Measurements from ENCODE around the gene CKB.
A peak's percentile ranks its signal among the peaks of the same experiment; 100 is the strongest.

CKB gene

GRCh38 chr14:103532216-103533136, 9.8 kb upstream of the CKB start:
- no peak overlapping the region for H3K4me3 ChIP-seq (replicated peaks; ENCODE audit: low read depth, low read length)
- H3K36me3 ChIP-seq (ENCODE audit: control insufficient read depth, insufficient read depth, low read length) = peaks cover 12% of the 10 kb centered on the region
- TF ChIP-seq, protein P1, sequence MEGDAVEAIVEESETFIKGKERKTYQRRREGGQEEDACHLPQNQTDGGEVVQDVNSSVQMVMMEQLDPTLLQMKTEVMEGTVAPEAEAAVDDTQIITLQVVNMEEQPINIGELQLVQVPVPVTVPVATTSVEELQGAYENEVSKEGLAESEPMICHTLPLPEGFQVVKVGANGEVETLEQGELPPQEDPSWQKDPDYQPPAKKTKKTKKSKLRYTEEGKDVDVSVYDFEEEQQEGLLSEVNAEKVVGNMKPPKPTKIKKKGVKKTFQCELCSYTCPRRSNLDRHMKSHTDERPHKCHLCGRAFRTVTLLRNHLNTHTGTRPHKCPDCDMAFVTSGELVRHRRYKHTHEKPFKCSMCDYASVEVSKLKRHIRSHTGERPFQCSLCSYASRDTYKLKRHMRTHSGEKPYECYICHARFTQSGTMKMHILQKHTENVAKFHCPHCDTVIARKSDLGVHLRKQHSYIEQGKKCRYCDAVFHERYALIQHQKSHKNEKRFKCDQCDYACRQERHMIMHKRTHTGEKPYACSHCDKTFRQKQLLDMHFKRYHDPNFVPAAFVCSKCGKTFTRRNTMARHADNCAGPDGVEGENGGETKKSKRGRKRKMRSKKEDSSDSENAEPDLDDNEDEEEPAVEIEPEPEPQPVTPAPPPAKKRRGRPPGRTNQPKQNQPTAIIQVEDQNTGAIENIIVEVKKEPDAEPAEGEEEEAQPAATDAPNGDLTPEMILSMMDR (IDR thresholded peaks at IDR 0.05; ENCODE audit: insufficient read depth, low read length, poor library complexity, severe bottlenecking) = no peak
- no peak for DNase-seq (ENCODE audit: extremely low read depth, insufficient read length)
- no peaks in the 10 kb centered on the region for H3K27me3 ChIP-seq (replicated peaks; ENCODE audit: control insufficient read depth, insufficient read depth, low read length)

DNA sequence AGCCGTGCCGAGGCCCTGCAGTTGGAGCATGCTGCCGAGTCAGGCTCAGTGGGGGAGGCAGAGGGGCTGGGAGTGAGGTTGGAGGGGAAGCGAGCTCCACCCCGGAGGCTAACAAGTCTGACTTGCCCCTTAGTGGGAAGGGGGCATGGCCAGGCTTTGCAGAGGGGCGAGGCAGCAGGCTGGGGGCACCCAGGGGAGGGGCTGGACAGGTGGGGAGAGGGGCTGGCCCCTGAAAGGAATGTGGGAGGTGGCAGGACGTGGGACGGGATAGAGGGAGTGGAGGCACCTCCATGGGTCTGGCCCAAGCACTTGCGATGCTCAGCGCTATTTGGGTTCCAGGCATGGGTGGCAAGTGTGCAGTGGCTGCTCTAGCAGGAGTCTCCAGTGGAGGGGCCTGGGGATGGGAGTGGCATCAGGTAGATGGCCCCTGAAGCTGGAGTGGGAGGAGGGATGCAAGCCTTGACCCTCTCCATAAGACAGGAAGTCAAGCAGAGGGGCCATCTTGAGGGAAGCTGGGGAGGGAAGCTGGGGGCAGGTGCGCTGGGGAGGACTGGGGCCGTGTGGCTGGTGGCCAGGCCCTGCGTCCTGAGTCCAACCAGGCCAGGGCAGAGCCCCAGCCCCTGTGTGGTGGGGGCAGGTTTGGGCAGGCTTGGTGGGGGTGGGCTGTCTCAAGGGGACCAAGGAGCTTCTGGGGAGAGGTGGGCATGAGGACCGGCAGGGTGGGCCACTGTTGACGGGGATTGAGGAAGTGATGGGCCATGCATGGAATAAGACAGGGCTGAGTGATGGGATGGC, 9.0 kb upstream of the CKB start:
- H3K4me3 ChIP-seq (replicated peaks; ENCODE audit: low read depth, low read length) = no peak overlapping the region
- DNase-seq (ENCODE audit: extremely low read depth, insufficient read length) = no peak
- no peaks in the 10 kb centered on the region for H3K27me3 ChIP-seq (replicated peaks; ENCODE audit: control insufficient read depth, insufficient read depth, low read length)
- peaks cover 11% of the 10 kb centered on the region for H3K36me3 ChIP-seq (ENCODE audit: control insufficient read depth, insufficient read depth, low read length)
- TF ChIP-seq, protein P1 (IDR thresholded peaks at IDR 0.05; ENCODE audit: insufficient read depth, low read length, poor library complexity, severe bottlenecking) = no peak

- TF ChIP-seq, protein P1 (IDR thresholded peaks at IDR 0.05; ENCODE audit: insufficient read depth, low read length, poor library complexity, severe bottlenecking) = no peak
- no peak for DNase-seq (ENCODE audit: extremely low read depth, insufficient read length)
- no peak overlapping the region for H3K4me3 ChIP-seq (replicated peaks; ENCODE audit: low read depth, low read length)
- peaks cover 10% of the 10 kb centered on the region for H3K36me3 ChIP-seq (ENCODE audit: control insufficient read depth, insufficient read depth, low read length)
- no peaks in the 10 kb centered on the region for H3K27me3 ChIP-seq (replicated peaks; ENCODE audit: control insufficient read depth, insufficient read depth, low read length)
Measured at GRCh38 chr14:103530831-103531230, 8.2 kb upstream of the CKB start.

DNA sequence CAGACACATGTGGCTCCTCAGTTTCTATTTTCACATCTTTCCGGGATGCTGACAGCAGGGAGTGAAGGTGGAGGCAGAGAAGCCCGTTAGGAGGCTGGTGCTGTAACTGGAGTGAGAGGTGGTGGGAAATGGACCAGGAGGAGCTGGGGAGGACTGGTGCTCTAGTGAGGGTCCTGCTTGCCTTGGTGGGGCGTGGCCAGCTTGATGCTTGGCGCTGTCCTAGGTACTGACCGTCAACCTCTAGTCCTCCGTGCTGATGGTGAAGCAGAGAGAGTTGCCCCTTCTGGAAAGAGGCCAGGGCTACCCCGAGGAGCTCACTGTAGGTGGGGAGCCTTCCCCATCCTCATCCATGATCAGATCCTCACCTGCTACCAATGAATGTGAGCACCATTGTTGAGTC, 7.8 kb upstream of the CKB start:
- no peaks in the 10 kb centered on the region for H3K27me3 ChIP-seq (replicated peaks; ENCODE audit: control insufficient read depth, insufficient read depth, low read length)
- DNase-seq (ENCODE audit: extremely low read depth, insufficient read length) = no peak
- TF ChIP-seq, protein P1 (IDR thresholded peaks at IDR 0.05; ENCODE audit: insufficient read depth, low read length, poor library complexity, severe bottlenecking) = no peak
- peak overlapping the region; percentile 81; the same call in 1 of the 2 replicates for H3K4me3 ChIP-seq (replicated peaks; ENCODE audit: low read depth, low read length)
- peaks cover 10% of the 10 kb centered on the region for H3K36me3 ChIP-seq (ENCODE audit: control insufficient read depth, insufficient read depth, low read length)

DNA sequence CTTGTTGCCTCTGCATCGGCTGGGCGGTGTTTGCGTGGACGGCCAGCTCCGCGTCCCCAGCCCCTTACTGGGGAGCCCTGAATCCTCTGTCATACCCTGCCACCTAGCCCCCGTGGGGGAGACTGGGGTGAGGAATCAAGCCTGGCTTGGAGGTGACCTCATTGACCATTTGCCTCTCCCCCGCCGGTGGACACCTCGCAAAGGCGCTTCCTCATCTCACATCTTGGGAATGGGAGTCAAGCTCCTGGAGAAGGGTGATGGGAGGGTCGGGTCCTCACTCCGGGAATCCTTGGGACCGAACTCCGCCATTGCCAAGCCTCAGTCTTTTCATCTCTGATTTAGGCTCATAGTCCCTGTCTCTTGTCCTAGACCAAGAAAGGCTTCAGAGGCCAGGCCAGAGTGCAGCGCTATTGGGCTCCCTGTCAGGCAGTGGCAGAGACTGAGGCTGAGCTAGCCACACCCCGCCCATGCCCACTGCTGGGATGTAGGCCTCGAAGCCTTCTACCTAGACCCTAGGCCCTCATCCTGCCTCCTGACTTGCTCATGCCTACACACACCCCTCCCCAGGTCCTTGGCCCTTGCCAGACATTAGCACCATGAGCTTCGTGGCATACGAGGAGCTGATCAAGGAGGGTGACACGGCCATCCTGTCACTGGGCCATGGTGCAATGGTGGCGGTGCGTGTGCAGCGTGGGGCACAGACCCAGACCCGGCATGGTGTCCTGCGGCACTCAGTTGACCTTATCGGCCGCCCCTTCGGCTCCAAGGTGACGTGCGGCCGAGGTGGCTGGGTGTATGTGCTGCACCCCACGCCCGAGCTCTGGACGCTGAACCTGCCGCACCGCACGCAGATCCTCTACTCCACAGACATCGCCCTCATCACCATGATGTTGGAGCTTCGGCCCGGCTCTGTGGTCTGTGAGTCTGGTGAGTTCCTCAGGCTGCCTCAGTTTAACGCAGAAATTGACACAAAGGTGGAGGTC, 7.0 kb upstream of the CKB start:
- Histone ChIP-seq H3K27me3 (replicated peaks; ENCODE audit: control insufficient read depth, insufficient read depth, low read length) (no peaks in the 10 kb centered on the region), H3K4me3 (replicated peaks; ENCODE audit: low read depth, low read length) (peak overlapping the region; percentile 81), H3K36me3 (ENCODE audit: control insufficient read depth, insufficient read depth, low read length) (peaks cover 10% of the 10 kb centered on the region)
- no peak for DNase-seq (ENCODE audit: extremely low read depth, insufficient read length)
- TF ChIP-seq, protein P1 (IDR thresholded peaks at IDR 0.05; ENCODE audit: insufficient read depth, low read length, poor library complexity, severe bottlenecking) = no peak

All from GM06990 (cell line).